ENCODE data around the gene PLEKHN1. TPM values are rescaled to one million over a fixed set of nuclear protein-coding genes. Genes with fewer than 3 reads are reported as not detected.

PLEKHN1 gene
- total RNA-seq, 4 donors from 2014 or later: 36.1 to 69.0 (median 48.4) TPM

GRCh38 chr1:919271-919872 lies 46.9 kb upstream of the PLEKHN1 start:
- peaks cover 45% of the 10 kb centered on the region for H3K4me1 ChIP-seq
- peaks cover 100% of the 10 kb centered on the region for H3K27me3 ChIP-seq
- 60% methylated on average over 1 of the region's 29 CpGs for WGBS

DNA sequence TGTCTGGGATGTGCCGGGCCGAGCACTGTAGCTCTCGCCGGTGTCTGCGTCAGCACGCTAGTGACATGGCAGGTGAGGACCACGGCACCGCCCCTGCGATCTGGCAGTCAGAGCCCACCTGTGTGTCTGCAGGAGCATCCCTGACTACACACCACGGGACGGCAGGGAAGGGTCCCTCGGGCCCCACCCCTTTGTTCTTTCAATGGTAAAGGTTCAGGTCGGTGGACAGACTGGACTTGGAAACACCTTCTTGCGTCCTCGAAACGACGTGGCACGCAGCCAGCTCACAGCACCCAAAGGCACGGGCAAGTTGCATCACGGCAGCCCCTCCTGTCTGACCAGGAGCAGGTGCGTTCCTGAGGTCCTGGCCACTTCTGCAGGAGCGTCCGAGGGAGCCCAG lies 46.3 kb upstream of the PLEKHN1 start:
- Histone ChIP-seq H3K27me3 (peaks cover 100% of the 10 kb centered on the region), H3K4me3 (no peak overlapping the region), H3K36me3 (no peaks in the 10 kb centered on the region), H3K27ac (no peak overlapping the region), H3K9me3 (no peaks in the 10 kb centered on the region), H3K4me1 (peaks cover 52% of the 10 kb centered on the region)
- TF ChIP-seq POLR2AphosphoS5 (IDR thresholded peaks at IDR 0.05) (no peak), POLR2A (IDR thresholded peaks at IDR 0.05) (no peak), EP300 (IDR thresholded peaks at IDR 0.05) (no peak)
- TF ChIP-seq, protein P1, sequence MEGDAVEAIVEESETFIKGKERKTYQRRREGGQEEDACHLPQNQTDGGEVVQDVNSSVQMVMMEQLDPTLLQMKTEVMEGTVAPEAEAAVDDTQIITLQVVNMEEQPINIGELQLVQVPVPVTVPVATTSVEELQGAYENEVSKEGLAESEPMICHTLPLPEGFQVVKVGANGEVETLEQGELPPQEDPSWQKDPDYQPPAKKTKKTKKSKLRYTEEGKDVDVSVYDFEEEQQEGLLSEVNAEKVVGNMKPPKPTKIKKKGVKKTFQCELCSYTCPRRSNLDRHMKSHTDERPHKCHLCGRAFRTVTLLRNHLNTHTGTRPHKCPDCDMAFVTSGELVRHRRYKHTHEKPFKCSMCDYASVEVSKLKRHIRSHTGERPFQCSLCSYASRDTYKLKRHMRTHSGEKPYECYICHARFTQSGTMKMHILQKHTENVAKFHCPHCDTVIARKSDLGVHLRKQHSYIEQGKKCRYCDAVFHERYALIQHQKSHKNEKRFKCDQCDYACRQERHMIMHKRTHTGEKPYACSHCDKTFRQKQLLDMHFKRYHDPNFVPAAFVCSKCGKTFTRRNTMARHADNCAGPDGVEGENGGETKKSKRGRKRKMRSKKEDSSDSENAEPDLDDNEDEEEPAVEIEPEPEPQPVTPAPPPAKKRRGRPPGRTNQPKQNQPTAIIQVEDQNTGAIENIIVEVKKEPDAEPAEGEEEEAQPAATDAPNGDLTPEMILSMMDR (IDR thresholded peaks at IDR 0.05): no peak
- no CpG with 5 or more reads among the region's 23 CpGs for WGBS
- DNase-seq (ENCODE audit: low spot score in 2 of 2): no peak

More at GRCh38 chr1:919271-919872, 46.9 kb upstream of the PLEKHN1 start:
- DNase-seq (ENCODE audit: low spot score in 2 of 2): no peak
- Histone ChIP-seq H3K27ac (no peak overlapping the region), H3K9me3 (no peaks in the 10 kb centered on the region), H3K36me3 (no peaks in the 10 kb centered on the region), H3K4me3 (no peak overlapping the region)
- no peak for TF ChIP-seq POLR2AphosphoS5 (IDR thresholded peaks at IDR 0.05)

- no peaks in the 10 kb centered on the region for H3K9me3 ChIP-seq
- no peak overlapping the region for H3K27ac ChIP-seq
- peaks cover 57% of the 10 kb centered on the region for H3K4me1 ChIP-seq
- H3K4me3 ChIP-seq: no peak overlapping the region
- H3K27me3 ChIP-seq: peaks cover 100% of the 10 kb centered on the region
- no peak for DNase-seq (ENCODE audit: low spot score in 2 of 2)
- TF ChIP-seq POLR2A (IDR thresholded peaks at IDR 0.05) (no peak), EP300 (IDR thresholded peaks at IDR 0.05) (no peak), POLR2AphosphoS5 (IDR thresholded peaks at IDR 0.05) (no peak)
- TF ChIP-seq, protein P1 (IDR thresholded peaks at IDR 0.05): no peak
- WGBS: 3% methylated on average over 6 of the region's 13 CpGs
- no peaks in the 10 kb centered on the region for H3K36me3 ChIP-seq
These were observed 45.8 kb upstream of the PLEKHN1 start for GRCh38 chr1:920521-920920.

- peaks cover 64% of the 10 kb centered on the region for H3K4me1 ChIP-seq
These were observed 45.1 kb upstream of the PLEKHN1 start for GRCh38 chr1:921011-921837.

DNA sequence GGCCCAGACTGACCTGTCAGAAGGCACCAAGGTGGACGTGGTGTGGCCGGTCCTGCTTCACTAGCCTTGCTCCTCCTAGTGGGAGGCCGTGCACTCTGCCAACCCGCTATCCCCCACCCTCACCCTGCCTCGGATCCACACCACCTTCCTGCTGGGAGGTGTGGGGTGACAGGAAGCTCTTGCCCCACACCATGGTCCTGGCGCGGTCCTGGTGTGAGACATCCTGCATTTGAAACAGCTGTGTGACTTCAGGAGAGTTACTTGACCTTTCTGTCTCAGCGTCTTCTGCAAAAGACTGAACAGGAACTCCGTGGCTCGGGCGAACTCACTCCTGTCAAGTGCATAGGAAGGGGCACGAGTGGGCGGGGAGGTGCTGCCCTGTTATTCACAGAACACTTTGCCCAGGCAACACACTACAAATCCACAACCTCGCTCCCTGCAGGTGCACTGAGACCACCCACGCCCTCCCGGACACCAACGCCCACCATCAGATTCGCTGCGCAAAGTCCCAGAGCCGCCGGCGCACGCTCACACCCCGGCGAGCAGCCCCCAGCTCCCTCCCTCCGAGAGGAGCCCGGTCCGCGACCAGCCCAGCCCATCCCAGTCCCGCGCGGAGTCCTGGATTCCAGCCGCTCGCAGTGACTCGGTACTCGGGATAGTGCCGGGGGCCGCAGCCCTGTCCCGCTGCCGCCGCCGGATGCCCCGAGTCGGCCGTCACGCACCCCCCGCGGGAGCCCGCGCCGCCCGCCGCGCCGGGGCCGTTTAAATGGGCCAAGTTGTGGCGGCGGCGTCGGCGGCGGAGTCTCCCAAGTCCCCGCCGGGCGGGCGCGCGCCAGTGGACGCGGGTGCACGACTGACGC lies 42.9 kb upstream of the PLEKHN1 start, which contains the start of gene SAMD11:
Gene SAMD11 (plus strand): TSS at position 793 of the 860 bp plus-strand sequence. CDS start 509 bp downstream, outside the sequence.
- H3K9me3 ChIP-seq: no peaks in the 10 kb centered on the region
- H3K27ac ChIP-seq: no peak within 1 kb of the TSS
- no peaks in the 10 kb centered on the region for H3K36me3 ChIP-seq
- H3K27me3 ChIP-seq: peaks cover 98% of the 10 kb centered on the region
- WGBS: 16% methylated on average over 10 of the region's 72 CpGs
- peak within 1 kb of the TSS; percentile 61 for H3K4me3 ChIP-seq
- TF ChIP-seq POLR2AphosphoS5 (IDR thresholded peaks at IDR 0.05): no peak
- TF ChIP-seq, protein P1 (IDR thresholded peaks at IDR 0.05): no peak
- TF ChIP-seq POLR2A (IDR thresholded peaks at IDR 0.05): no peak
- no peak for TF ChIP-seq EP300 (IDR thresholded peaks at IDR 0.05)
- peaks cover 58% of the 10 kb centered on the region for H3K4me1 ChIP-seq
- no peak for DNase-seq (ENCODE audit: low spot score in 2 of 2)

More at GRCh38 chr1:921011-921837, 45.1 kb upstream of the PLEKHN1 start:
- H3K9me3 ChIP-seq: no peaks in the 10 kb centered on the region
- no peak overlapping the region for H3K27ac ChIP-seq
- H3K4me3 ChIP-seq: no peak overlapping the region
- WGBS: 30% methylated on average over 22 of the region's 38 CpGs
- no peak for TF ChIP-seq POLR2A (IDR thresholded peaks at IDR 0.05)
- TF ChIP-seq, protein P1 (IDR thresholded peaks at IDR 0.05): peak in 1 of 2 donors; percentile 53
- H3K36me3 ChIP-seq: no peaks in the 10 kb centered on the region
- peaks cover 100% of the 10 kb centered on the region for H3K27me3 ChIP-seq
- no peak for DNase-seq (ENCODE audit: low spot score in 2 of 2)
